Subcutaneous preadipocyte (primary cell): ENCODE results near the gene RAB34. TPM values are rescaled to one million over a fixed set of nuclear protein-coding genes. Genes with fewer than 3 reads are reported as not detected.
A peak's percentile ranks its signal among the peaks of the same experiment; 100 is the strongest.

Experiments
- small RNA-seq: library from RNA; depleted of rRNA; stranded (forward); fragments of <200 nt; gene quantifications from one replicate; pipeline ENCODE3, GENCODE V24; 2012
- total RNA-seq: library from RNA; depleted of rRNA; stranded (reverse); fragments of >200 nt; gene quantifications from 2 replicates; pipeline ENCODE4 v1.2.3, GENCODE V29; 2012

The RAB34 gene, protein sequence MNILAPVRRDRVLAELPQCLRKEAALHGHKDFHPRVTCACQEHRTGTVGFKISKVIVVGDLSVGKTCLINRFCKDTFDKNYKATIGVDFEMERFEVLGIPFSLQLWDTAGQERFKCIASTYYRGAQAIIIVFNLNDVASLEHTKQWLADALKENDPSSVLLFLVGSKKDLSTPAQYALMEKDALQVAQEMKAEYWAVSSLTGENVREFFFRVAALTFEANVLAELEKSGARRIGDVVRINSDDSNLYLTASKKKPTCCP
- total RNA-seq: 142 and 146 TPM in 2 replicates

DNA sequence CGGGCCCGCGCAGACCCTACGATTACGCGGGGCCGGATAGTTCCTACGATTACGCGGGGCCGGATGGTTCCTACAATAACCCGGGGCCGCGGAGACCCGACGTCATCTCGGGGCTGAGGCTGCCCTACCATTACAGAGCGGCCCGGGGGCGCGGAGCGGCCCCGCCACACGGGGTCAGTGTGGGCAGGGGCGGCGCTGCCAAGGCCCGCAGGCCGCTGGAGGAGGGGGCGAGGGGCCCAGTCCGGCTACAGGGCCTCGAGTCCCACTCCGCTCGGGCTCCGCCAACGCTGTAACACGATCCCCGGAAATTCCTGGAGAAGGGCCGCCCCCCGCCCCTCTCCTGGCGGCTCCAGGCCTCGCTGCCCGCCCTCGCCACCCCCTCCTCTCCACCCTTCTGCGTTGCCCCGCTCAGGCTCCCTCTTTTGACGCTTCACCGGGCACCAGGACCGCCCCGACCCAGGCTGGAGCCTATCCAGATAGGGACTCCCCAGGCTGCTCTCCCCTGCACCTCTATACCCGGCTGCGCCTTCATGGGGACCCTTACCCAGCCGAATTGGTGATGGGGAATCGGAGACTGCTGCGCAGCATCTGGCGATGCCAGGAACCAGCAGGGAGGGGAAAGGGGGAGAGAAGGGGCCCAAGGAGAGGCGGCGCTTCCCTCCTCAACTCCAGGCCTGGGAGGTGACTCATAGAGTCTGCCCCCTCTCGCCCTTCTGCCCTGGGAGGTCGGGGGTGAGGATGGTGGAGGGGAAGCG lies at the start of gene RAB34:
Gene RAB34 (minus strand): TSS at position 291 of the 755 bp plus-strand sequence. CDS start 602 bp downstream, outside the sequence.

GRCh38 chr17:28743243-28744103 lies 25.8 kb upstream of the RAB34 start, which contains the start of gene TRAF4:
TSS of gene TRAF4 (plus strand) at chr17:28744011. CDS start at chr17:28744113, 102 bp downstream.

DNA sequence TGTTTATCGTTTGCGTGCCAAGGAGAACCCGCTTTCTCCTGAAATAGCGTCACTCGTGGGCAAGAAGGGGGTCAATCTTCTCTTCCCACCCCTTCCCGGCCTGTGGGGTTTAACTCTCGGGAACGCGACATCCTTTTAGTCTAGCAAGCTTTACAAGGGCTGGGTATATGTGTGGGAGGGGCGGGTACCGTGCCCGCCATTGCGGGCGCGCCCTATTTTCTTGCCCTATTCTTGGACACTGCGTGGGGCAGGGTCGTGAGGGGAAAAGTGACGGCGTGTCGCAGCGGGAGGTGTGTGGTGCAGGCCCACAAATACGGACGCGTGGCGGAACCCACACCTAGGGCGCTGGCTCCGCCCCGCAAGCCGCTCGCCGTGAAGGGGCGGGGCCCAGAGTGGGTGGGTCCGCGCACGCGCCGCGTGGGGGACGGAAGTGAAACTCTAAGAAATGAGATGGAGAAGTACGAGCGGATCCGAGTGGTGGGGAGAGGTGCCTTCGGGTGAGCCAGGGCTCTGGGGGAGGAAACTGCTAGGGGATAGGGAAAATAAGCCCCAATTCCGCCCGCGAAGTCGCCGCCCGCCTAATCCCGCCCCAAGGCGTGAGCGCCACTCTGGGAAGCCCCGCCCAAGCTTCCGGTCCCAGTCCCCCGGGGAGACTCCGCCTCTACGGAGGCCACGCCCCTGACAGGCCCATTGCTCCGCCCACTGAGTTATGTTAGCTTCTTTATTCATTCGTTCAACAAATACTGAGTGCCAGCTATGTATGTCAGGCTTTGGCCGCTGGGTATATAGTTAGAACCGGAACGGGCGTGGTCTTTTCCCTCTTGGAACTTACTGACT lies 10.9 kb upstream of the RAB34 start, which contains the start of gene NEK8:
Gene NEK8 (plus strand): TSS at position 425 of the 837 bp plus-strand sequence. CDS start 26 bp downstream, at position 451.

DNA sequence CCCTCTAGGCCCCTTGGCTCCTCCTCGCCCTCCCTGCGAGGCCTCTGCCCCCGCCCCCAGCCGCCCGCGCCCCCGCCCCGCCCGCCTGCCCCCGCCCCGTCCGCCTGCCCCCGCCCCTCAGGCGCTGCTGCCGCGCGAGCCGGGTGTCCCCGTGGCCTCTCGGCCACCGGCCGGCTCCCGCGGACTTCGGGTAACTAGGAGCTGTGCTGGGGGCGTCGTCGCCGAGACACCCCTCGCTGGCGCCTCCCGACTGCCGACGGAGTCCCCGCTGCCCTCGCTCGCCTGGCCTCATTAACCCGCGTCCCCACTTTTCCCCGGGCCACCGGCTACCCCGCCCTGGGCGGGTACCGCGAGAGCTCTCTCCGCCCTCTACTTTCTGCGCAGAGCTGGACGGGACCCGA lies 8.6 kb upstream of the RAB34 start, which contains the start of gene TLCD1:
Gene TLCD1 (minus strand): TSS at position 8 of the 401 bp plus-strand sequence. CDS start 136 bp downstream, outside the sequence.

GRCh38 chr17:28711723-28712031 lies 6.0 kb downstream of the RAB34 start, which contains the start of gene PROCA1:
TSS of gene PROCA1 (minus strand) at chr17:28711888. CDS start at chr17:28711660, 228 bp downstream.

Small RNA genes lying within 50 kb of the gene (small RNA-seq; reads per million reads assigned to genes)
- gene SNORD42A (not detected), gene SNORD42B (0.71 reads per million, percentile 44 among the genes with 10 or more reads in this experiment), gene SNORD4A (not detected), gene SNORD4B (not detected)

Other genes with a start within 250 kb of the RAB34 start
- gene SLC13A2, start 244.2 kb downstream of the RAB34 start, total RNA-seq: not detected in 2 replicates
- gene FOXN1, start 211.5 kb downstream of the RAB34 start, total RNA-seq: not detected in 2 replicates
- 15.4 and 17.8 TPM in 2 replicates for gene UNC119, start 165.2 kb downstream of the RAB34 start, total RNA-seq
- 34.2 and 42.0 TPM in 2 replicates for gene PIGS, start 146.3 kb downstream of the RAB34 start, total RNA-seq
- 26.1 and 27.6 TPM in 2 replicates for gene ALDOC, start 141.0 kb downstream of the RAB34 start, total RNA-seq
- 32.3 and 47.3 TPM in 2 replicates for gene SPAG5, start 118.8 kb downstream of the RAB34 start, total RNA-seq
- 5.1 and 9.6 TPM in 2 replicates for gene RSKR, start 103.7 kb downstream of the RAB34 start, total RNA-seq
- gene BLTP2, start 72.7 kb downstream of the RAB34 start, total RNA-seq: 135 and 175 TPM in 2 replicates
- gene SDF2, start 56.0 kb downstream of the RAB34 start, total RNA-seq: 24.2 and 37.1 TPM in 2 replicates
- 43.4 and 44.8 TPM in 2 replicates for gene SUPT6H, start 55.7 kb downstream of the RAB34 start, total RNA-seq
- 1.4 and 1.8 TPM in 2 replicates for gene PROCA1, start 6.0 kb downstream of the RAB34 start, total RNA-seq
- gene RPL23A, start 2.1 kb upstream of the RAB34 start, total RNA-seq: 406 and 856 TPM in 2 replicates
- 3.1 and 4.0 TPM in 2 replicates for gene TLCD1, start 8.4 kb upstream of the RAB34 start, total RNA-seq
- gene NEK8, start 10.9 kb upstream of the RAB34 start, total RNA-seq: 1.8 and 2.9 TPM in 2 replicates
- 19.5 and 27.8 TPM in 2 replicates for gene TRAF4, start 26.1 kb upstream of the RAB34 start, total RNA-seq
- gene FAM222B, start 124.9 kb upstream of the RAB34 start, total RNA-seq: 3.7 and 5.7 TPM in 2 replicates
- gene ERAL1, start 137.1 kb upstream of the RAB34 start, total RNA-seq: 25.4 and 30.1 TPM in 2 replicates
- gene FLOT2, start 179.9 kb upstream of the RAB34 start, total RNA-seq: 32.1 and 36.7 TPM in 2 replicates
- gene DHRS13, start 185.2 kb upstream of the RAB34 start, total RNA-seq: 4.8 and 5.5 TPM in 2 replicates
- 16.2 and 22.1 TPM in 2 replicates for gene PHF12, start 233.7 kb upstream of the RAB34 start, total RNA-seq